Liver (tissue), 9 donors: Measurements from ENCODE around the gene TAS1R2. TPM values are rescaled to one million over a fixed set of nuclear protein-coding genes. Genes with fewer than 3 reads are reported as not detected.

Experiments
- DNase-seq: peaks from one replicate; pipeline ENCODE4 v3.0.0-alpha.2; 2017; ENCODE audit warnings: low spot score
- H3K27ac ChIP-seq, 2 donors: one replicate each; pipeline ENCODE4 v1.7.0; 2013; ENCODE audit warnings: inconsistent platforms in 2 of 2, low read length in 2 of 2, control low read depth in 1 of 2, low read depth in 1 of 2, mild to moderate bottlenecking in 1 of 2
- H3K27me3 ChIP-seq, 4 donors: one replicate each; pipeline versions ENCODE4 v1.6.1 to v1.7.0; 2013; ENCODE audit warnings: low read length in 3 of 4, inconsistent platforms in 1 of 4, mild to moderate bottlenecking in 1 of 4, moderate library complexity in 1 of 4; ENCODE audit not compliant: control insufficient read depth in 4 of 4, insufficient read depth in 4 of 4
- H3K36me3 ChIP-seq, 4 donors: one replicate each; pipeline versions ENCODE4 v1.6.1 to v1.7.0; 2013; ENCODE audit warnings: low read length in 3 of 4, mild to moderate bottlenecking in 3 of 4, low read depth in 1 of 4, moderate library complexity in 1 of 4; ENCODE audit not compliant: control insufficient read depth in 4 of 4, insufficient read depth in 3 of 4
- H3K4me1 ChIP-seq, 4 donors: one replicate each; pipeline versions ENCODE4 v1.6.1 to v1.7.0; 2013; ENCODE audit warnings: low read length in 3 of 4, mild to moderate bottlenecking in 3 of 4, moderate library complexity in 1 of 4; ENCODE audit not compliant: control insufficient read depth in 4 of 4, insufficient read depth in 4 of 4
- H3K4me3 ChIP-seq, 3 donors: one replicate each; pipeline versions ENCODE4 v1.6.1 to v1.7.0; 2013; ENCODE audit warnings: low read length in 3 of 3, control low read depth in 1 of 3, low read depth in 1 of 3, mild to moderate bottlenecking in 1 of 3
- H3K9ac ChIP-seq, 2 donors: one replicate each; pipeline ENCODE4 v1.7.0; 2013; ENCODE audit warnings: low read length in 2 of 2, mild to moderate bottlenecking in 2 of 2, moderate library complexity in 2 of 2, control low read depth in 1 of 2, low read depth in 1 of 2
- H3K9me3 ChIP-seq, 4 donors: one replicate each; pipeline versions ENCODE4 v1.6.1 to v1.7.0; 2013; ENCODE audit warnings: low read length in 3 of 4; ENCODE audit not compliant: control insufficient read depth in 4 of 4
- ATF3 ChIP-seq: IDR thresholded peaks from 2 replicates; pipeline ENCODE4 v1.6.1; 2016; ENCODE audit warnings: antibody characterized with exemption
- CTCF ChIP-seq: fragments of 150-350 bp; IDR thresholded peaks from 2 replicates; pipeline ENCODE4 v1.5.1; 2017; ENCODE audit warnings: improper control_type of control experiment, low read depth, low read length; ENCODE audit not compliant: missing input control
- EGR1 ChIP-seq, 2 donors: IDR thresholded peaks; 2 replicates each; pipeline ENCODE4 v1.6.1; 2016 to 2018; ENCODE audit warnings: antibody characterized with exemption in 2 of 2, low read depth in 2 of 2
- FOXA1 ChIP-seq: IDR thresholded peaks from 2 replicates; pipeline ENCODE4 v1.6.1; 2016; ENCODE audit warnings: antibody characterized with exemption
- FOXA2 ChIP-seq: IDR thresholded peaks from 2 replicates; pipeline ENCODE4 v1.6.1; 2016; ENCODE audit warnings: antibody characterized with exemption
- GABPA ChIP-seq, 2 donors: IDR thresholded peaks in 1 of 2; conservative IDR thresholded peaks in 1 of 2; 2 replicates each; pipeline ENCODE4 v1.6.1; 2016; ENCODE audit warnings: antibody characterized with exemption in 2 of 2, mild to moderate bottlenecking in 1 of 2, moderate library complexity in 1 of 2
- HNF4A ChIP-seq, 2 donors: conservative IDR thresholded peaks; 2 replicates each; pipeline ENCODE4 v1.6.1; 2016; ENCODE audit warnings: antibody characterized with exemption in 2 of 2, mild to moderate bottlenecking in 2 of 2
- HNF4G ChIP-seq: IDR thresholded peaks from 2 replicates; pipeline ENCODE4 v1.6.1; 2016; ENCODE audit warnings: antibody characterized with exemption
- JUND ChIP-seq, 2 donors: IDR thresholded peaks; 2 replicates each; pipeline ENCODE4 v1.6.1; 2016; ENCODE audit warnings: antibody characterized with exemption in 2 of 2
- MAX ChIP-seq: IDR thresholded peaks from 2 replicates; pipeline ENCODE4 v1.6.1; 2016; ENCODE audit warnings: antibody characterized with exemption
- NR2F2 ChIP-seq: IDR thresholded peaks from 2 replicates; pipeline ENCODE4 v1.6.1; 2016; ENCODE audit warnings: antibody characterized with exemption
- RAD21 ChIP-seq, 2 donors: IDR thresholded peaks; 2 replicates each; pipeline ENCODE4 v1.6.1; 2016; ENCODE audit warnings: antibody characterized with exemption in 2 of 2, mild to moderate bottlenecking in 2 of 2
- REST ChIP-seq: IDR thresholded peaks from 2 replicates; pipeline ENCODE4 v1.6.1; 2016; ENCODE audit warnings: antibody characterized with exemption, mild to moderate bottlenecking
- RXRA ChIP-seq, 2 donors: IDR thresholded peaks; 2 replicates each; pipeline ENCODE4 v1.6.1; 2017 to 2018; ENCODE audit warnings: antibody characterized with exemption in 2 of 2, mild to moderate bottlenecking in 1 of 2
- SP1 ChIP-seq: IDR thresholded peaks from 2 replicates; pipeline ENCODE4 v1.6.1; 2018; ENCODE audit warnings: antibody characterized with exemption, mild to moderate bottlenecking
- TAF1 ChIP-seq: conservative IDR thresholded peaks from 2 replicates; pipeline ENCODE4 v1.6.1; 2016; ENCODE audit warnings: antibody characterized with exemption, mild to moderate bottlenecking
- YY1 ChIP-seq: IDR thresholded peaks from 2 replicates; pipeline ENCODE4 v1.6.1; 2016; ENCODE audit warnings: antibody characterized with exemption, mild to moderate bottlenecking
- ZBTB33 ChIP-seq: IDR thresholded peaks from 2 replicates; pipeline ENCODE4 v1.6.1; 2016; ENCODE audit warnings: antibody characterized with exemption
- WGBS: extraction: QIAGEN DNeasy Blood & Tissue Kit; methylation state at CpG from one replicate; pipeline ENCODE4 v1.1.7; 2013; 5-methylcytosine and 5-hydroxymethylcytosine counted together
- polyA plus RNA-seq, 2 donors: library from polyadenylated mRNA; stranded (reverse) in 1 of 2; unstranded in 1 of 2; fragments of 200-250 nt in 1 of 2; fragments of >200 nt in 1 of 2; fragmentation: Nextera tagmentation in 1 of 2; extraction: Ambion mirVana in 1 of 2; gene quantifications; one replicate each; pipeline versions ENCODE4 v1.2.1 to v1.2.3, GENCODE V29; 2013 to 2015
- total RNA-seq, 2 donors: library from RNA; depleted of rRNA; stranded (reverse); fragments of >200 nt; gene quantifications; one replicate each; pipeline ENCODE4 v1.2.3, GENCODE V29; 2014
- donor health status: healthy.
- donor health status: healthy.
- donor health status: healthy.
- donor health status: healthy.
- donor health status: healthy.

The TAS1R2 gene
- total and polyA plus RNA-seq, 4 donors: not detected

- H3K36me3 ChIP-seq: peaks cover 3 to 16% (median 10%) of the 10 kb centered on the region in 4 donors
- H3K27me3 ChIP-seq: no peaks in the 10 kb centered on the region
- H3K9ac ChIP-seq: peak overlapping the region in 1 of 2 donors; percentile 44
- peaks cover 21 to 69% (median 54%) of the 10 kb centered on the region in 4 donors for H3K4me1 ChIP-seq
- peak overlapping the region; percentile 43 to 94 for H3K27ac ChIP-seq
- peak overlapping the region in 1 of 3 donors; percentile 88 for H3K4me3 ChIP-seq
- WGBS: 47% methylated on average over 4 of the region's 4 CpGs
- no peaks in the 10 kb centered on the region for H3K9me3 ChIP-seq
- DNase-seq: no peak
- TF ChIP-seq RXRA (IDR thresholded peaks at IDR 0.05): no peak
- no peak for TF ChIP-seq REST
- no peak for TF ChIP-seq GABPA (IDR thresholded peaks at IDR 0.05 in 1 of 2, conservative IDR thresholded peaks at IDR 0.05 in 1 of 2)
- peak; percentile 3 for TF ChIP-seq YY1
Measured at GRCh38 chr1:18899363-18900049, 40.0 kb upstream of the TAS1R2 start.

- TF ChIP-seq RAD21 (IDR thresholded peaks at IDR 0.05) (no peak), GABPA (IDR thresholded peaks at IDR 0.05 in 1 of 2, conservative IDR thresholded peaks at IDR 0.05 in 1 of 2) (no peak), FOXA1 (no peak), NR2F2 (no peak), REST (no peak), SP1 (no peak), EGR1 (IDR thresholded peaks at IDR 0.05; ENCODE audit: low read depth in 2 of 2) (no peak), YY1 (no peak), MAX (no peak), TAF1 (no peak), RXRA (IDR thresholded peaks at IDR 0.05) (no peak), CTCF (no peak), HNF4A (conservative IDR thresholded peaks at IDR 0.05) (no peak), HNF4G (no peak), ATF3 (no peak), ZBTB33 (no peak), FOXA2 (no peak), JUND (IDR thresholded peaks at IDR 0.05) (no peak)
- Histone ChIP-seq H3K36me3 (peaks cover 3 to 19% (median 10%) of the 10 kb centered on the region in 4 donors), H3K27ac (no peak overlapping the region), H3K9me3 (no peaks in the 10 kb centered on the region), H3K4me1 (peaks cover 20 to 69% (median 52%) of the 10 kb centered on the region in 4 donors), H3K4me3 (no peak overlapping the region), H3K9ac (no peak overlapping the region), H3K27me3 (no peaks in the 10 kb centered on the region)
- 94% methylated on average over 8 of the region's 8 CpGs for WGBS
- DNase-seq: no peak
Measured at GRCh38 chr1:18898567-18898966, 39.1 kb upstream of the TAS1R2 start.
